Lower lobe of right lung (tissue), 2 donors: ENCODE data around the gene RFTN1. TPM values are rescaled to one million over a fixed set of nuclear protein-coding genes. Genes with fewer than 3 reads are reported as not detected.
A peak's percentile ranks its signal among the peaks of the same experiment; 100 is the strongest.

Source experiments
- ATAC-seq, 2 donors: fragments of 200-7000 bp; cut with Tn5 transposase; one replicate each; pipeline ENCODE4 v1.9.1; 2020 to 2022; ENCODE audit warnings: mild to moderate bottlenecking in 2 of 2, moderate library complexity in 2 of 2
- DNase-seq: peaks from one replicate; pipeline ENCODE4 v3.0.0-alpha.2; 2020
- H3K27ac ChIP-seq: fragments of 200-600 bp; one replicate; pipeline ENCODE4 v1.8.0; 2022
- H3K27me3 ChIP-seq: fragments of 200-600 bp; one replicate; pipeline ENCODE4 v1.8.0; 2022; ENCODE audit warnings: low read depth
- H3K36me3 ChIP-seq: fragments of 200-600 bp; one replicate; pipeline ENCODE4 v1.8.0; 2022; ENCODE audit warnings: mild to moderate bottlenecking
- H3K4me1 ChIP-seq: fragments of 200-600 bp; one replicate; pipeline ENCODE4 v1.8.0; 2022
- H3K4me3 ChIP-seq: fragments of 200-600 bp; one replicate; pipeline ENCODE4 v1.8.0; 2022; ENCODE audit warnings: mild to moderate bottlenecking
- H3K9me3 ChIP-seq: fragments of 200-600 bp; one replicate; pipeline ENCODE4 v1.8.0; 2022
- intact Hi-C: fragments of 100-400 bp; cut with DNase I; formaldehyde crosslinking; loops from one replicate; pipeline ENCODE4 v1.11.0; 2022
- total RNA-seq: library from RNA; stranded (reverse); fragmentation: NEBNext Ultra II Directional; extraction: Animal tissue kit (Norgen Biotek cat#: 25700); gene quantifications from one replicate; pipeline ENCODE4 v1.2.1, GENCODE V29; 2021
- TF ChIP-seq, protein P1 (sequence below): fragments of 200-600 bp; IDR thresholded peaks from one replicate; pipeline ENCODE4 v1.8.0; 2022; ENCODE audit warnings: antibody characterized with exemption, mild to moderate bottlenecking
- donor health status: DM: no; HTN: yes; CAD: no; lungs with severe emphysema.

RFTN1 gene
- total RNA-seq, 1 donor from 2014 or later = 58.2 TPM

DNA sequence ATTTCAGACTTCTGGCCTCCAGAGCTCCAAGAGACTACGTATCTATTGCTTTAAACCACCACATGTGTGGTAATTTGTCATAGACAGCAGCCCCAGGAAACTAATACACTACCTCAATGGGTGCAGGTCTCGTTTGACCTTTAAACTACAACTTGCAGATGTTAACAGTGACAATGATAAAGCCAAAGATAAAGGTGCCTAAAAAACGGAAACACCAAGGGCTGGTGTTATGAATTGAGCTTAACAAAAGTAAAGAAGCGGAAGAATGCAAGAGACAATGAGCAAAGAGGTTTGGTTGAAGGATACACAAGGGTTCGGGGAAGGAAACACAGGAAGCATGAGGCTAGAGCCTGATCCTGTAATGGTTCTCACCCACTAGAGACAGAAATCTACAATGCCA, 50.8 kb downstream of the RFTN1 start:
- Histone ChIP-seq H3K27ac (no peak overlapping the region), H3K9me3 (no peaks in the 10 kb centered on the region), H3K27me3 (no peaks in the 10 kb centered on the region), H3K36me3 (no peaks in the 10 kb centered on the region), H3K4me1 (peaks cover 32% of the 10 kb centered on the region), H3K4me3 (no peak overlapping the region)
- intact Hi-C loops = no loop called here
- TF ChIP-seq, protein P1, sequence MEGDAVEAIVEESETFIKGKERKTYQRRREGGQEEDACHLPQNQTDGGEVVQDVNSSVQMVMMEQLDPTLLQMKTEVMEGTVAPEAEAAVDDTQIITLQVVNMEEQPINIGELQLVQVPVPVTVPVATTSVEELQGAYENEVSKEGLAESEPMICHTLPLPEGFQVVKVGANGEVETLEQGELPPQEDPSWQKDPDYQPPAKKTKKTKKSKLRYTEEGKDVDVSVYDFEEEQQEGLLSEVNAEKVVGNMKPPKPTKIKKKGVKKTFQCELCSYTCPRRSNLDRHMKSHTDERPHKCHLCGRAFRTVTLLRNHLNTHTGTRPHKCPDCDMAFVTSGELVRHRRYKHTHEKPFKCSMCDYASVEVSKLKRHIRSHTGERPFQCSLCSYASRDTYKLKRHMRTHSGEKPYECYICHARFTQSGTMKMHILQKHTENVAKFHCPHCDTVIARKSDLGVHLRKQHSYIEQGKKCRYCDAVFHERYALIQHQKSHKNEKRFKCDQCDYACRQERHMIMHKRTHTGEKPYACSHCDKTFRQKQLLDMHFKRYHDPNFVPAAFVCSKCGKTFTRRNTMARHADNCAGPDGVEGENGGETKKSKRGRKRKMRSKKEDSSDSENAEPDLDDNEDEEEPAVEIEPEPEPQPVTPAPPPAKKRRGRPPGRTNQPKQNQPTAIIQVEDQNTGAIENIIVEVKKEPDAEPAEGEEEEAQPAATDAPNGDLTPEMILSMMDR = no peak
- no peak for ATAC-seq
- DNase-seq = no peak

DNA sequence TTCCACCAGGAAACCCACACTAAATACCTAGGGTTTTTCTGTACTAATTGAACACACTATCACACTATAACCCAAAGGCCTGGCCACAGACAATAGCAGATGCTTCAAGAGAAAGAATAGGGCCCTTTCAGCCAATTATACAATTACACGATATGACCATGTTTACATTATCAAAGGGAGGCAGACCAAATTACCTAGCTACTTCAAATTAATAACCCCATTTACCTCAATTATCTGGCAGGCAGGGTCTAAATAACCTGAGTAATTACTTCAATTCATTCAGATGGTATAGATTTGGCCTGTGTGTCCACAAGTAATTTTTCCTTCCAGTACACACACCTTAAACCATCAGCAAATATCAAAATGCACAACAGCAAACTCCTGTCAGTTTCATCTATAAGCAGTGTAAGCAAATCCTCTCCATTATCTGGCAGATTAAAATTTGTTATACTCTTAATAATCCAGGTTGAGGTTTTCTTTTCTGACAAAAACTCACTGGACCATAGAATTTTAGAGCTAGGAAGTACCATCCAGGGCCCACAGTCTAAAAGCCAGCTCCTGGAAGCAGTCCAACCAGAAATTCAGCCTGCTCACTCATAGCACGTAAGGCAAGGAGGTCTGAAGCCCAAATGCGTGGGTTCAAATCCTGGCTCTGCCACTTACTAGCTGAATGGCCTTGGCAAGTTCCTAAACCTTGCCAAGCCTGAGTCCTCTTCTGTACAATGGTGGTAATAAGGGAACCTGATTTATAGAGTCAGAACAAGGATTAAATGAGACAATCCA, 51.8 kb downstream of the RFTN1 start:
- H3K27ac ChIP-seq = no peak overlapping the region
- intact Hi-C loops = no loop called here
- peaks cover 33% of the 10 kb centered on the region for H3K4me1 ChIP-seq

DNA sequence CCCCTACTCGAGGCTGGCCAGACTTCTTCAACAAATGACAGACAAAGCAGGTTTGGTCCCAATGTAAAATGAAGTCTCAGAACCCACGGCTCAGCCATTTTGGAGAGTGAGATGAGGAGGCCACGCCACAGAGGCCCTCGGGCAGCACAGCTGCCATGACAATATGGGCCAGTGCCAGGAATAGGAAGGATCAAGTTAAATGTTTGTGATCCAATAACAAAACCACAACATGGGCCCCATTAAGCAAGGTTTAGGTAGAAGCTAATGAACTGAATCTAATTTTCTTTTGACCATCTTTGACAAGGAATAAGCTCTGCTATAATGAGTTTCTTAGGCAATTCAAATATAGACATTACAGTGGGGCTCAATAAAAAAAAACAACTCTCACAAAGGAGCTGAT, 52.6 kb downstream of the RFTN1 start:
- no peaks in the 10 kb centered on the region for H3K9me3 ChIP-seq
- peaks cover 33% of the 10 kb centered on the region for H3K4me1 ChIP-seq
- DNase-seq (no peak), ATAC-seq (peak in 1 of 2 donors; percentile 2)
- H3K4me3 ChIP-seq = no peak overlapping the region
- intact Hi-C loops = no loop called here
- TF ChIP-seq, protein P1 = no peak
- peak overlapping the region; percentile 54 for H3K27ac ChIP-seq
- H3K27me3 ChIP-seq = no peaks in the 10 kb centered on the region
- H3K36me3 ChIP-seq = no peaks in the 10 kb centered on the region

More for the DNA sequence above, 51.8 kb downstream of the RFTN1 start:
- TF ChIP-seq, protein P1 = no peak
- H3K9me3 ChIP-seq = no peaks in the 10 kb centered on the region
- no peak overlapping the region for H3K4me3 ChIP-seq
- DNase-seq (no peak), ATAC-seq (no peak)
- H3K27me3 ChIP-seq = no peaks in the 10 kb centered on the region
- no peaks in the 10 kb centered on the region for H3K36me3 ChIP-seq

DNA sequence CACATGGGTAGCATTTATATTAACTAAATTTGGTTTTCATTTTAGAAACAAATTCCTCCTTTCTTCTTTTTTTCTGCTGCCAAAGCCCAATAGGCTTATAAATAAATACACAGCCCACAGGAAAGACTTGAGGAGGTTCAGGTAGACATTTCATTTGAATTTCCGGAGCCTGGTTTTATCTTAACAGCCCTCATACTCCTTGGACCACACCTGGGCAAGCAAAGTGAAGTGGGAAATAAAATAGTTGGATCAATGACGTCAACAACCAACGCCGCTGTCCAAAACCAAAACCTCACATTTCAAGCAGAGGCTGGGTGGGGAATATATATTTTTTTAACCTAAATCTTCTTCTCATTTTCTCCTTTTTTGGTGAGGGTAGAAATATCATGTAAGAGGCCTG, 53.2 kb downstream of the RFTN1 start:
- Histone ChIP-seq H3K36me3 (no peaks in the 10 kb centered on the region), H3K27me3 (no peaks in the 10 kb centered on the region), H3K9me3 (no peaks in the 10 kb centered on the region), H3K27ac (peak overlapping the region; percentile 54), H3K4me1 (peaks cover 33% of the 10 kb centered on the region), H3K4me3 (no peak overlapping the region)
- peak; percentile 59 to 80 for ATAC-seq
- intact Hi-C loops = no loop called here
- no peak for DNase-seq
- TF ChIP-seq, protein P1 = no peak

DNA sequence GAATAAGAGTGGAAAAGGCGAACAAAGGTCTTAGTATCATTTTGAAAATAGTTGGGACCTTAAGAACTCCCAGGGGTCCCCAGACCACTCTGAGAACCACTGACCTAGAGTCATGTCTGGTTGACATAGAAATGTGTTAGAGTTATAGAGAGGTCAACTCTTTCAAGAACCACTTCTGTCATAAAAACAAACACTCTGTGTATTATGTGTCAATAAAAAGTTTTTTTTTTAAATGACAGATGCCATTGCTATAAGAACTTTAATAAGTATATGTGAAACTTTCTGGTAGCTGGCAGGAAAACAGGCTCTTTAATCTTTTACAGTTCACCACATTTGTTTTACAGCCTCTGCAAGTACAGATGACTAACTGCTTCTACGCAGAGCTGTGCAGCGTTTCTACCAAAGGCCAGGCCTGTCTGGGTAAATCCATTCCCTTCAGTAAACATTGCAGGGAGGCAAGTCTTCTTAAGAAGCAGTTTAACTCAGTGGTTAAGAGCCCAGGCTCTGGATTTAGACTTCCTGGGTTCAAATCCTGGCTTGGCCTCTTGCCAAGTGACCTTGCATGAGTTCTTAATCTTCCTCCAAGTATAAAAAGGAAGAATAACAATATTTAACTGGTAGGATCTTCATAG, 56.6 kb downstream of the RFTN1 start:
- H3K36me3 ChIP-seq = no peaks in the 10 kb centered on the region
- H3K27ac ChIP-seq = no peak overlapping the region
- ATAC-seq (peak; percentile 83 to 90), DNase-seq (no peak)
- H3K4me3 ChIP-seq = no peak overlapping the region
- H3K4me1 ChIP-seq = peaks cover 23% of the 10 kb centered on the region
- no peaks in the 10 kb centered on the region for H3K27me3 ChIP-seq
- TF ChIP-seq, protein P1 = no peak
- intact Hi-C loops = no loop called here
- no peaks in the 10 kb centered on the region for H3K9me3 ChIP-seq
